NOMO-1 (cell line): ENCODE results near the gene CCDC137.

Source experiments
- DNase-seq, 2 experiments: peaks; one replicate each; lab custom pipeline; 2025; ENCODE audit not compliant: unreplicated experiment in 2 of 2; lab: John Stamatoyannopoulos, UW

The CCDC137 gene

GRCh38 chr17:81714412-81715106 is 48.0 kb downstream of the CCDC137 start:
- DNase-seq, result no peak

DNA sequence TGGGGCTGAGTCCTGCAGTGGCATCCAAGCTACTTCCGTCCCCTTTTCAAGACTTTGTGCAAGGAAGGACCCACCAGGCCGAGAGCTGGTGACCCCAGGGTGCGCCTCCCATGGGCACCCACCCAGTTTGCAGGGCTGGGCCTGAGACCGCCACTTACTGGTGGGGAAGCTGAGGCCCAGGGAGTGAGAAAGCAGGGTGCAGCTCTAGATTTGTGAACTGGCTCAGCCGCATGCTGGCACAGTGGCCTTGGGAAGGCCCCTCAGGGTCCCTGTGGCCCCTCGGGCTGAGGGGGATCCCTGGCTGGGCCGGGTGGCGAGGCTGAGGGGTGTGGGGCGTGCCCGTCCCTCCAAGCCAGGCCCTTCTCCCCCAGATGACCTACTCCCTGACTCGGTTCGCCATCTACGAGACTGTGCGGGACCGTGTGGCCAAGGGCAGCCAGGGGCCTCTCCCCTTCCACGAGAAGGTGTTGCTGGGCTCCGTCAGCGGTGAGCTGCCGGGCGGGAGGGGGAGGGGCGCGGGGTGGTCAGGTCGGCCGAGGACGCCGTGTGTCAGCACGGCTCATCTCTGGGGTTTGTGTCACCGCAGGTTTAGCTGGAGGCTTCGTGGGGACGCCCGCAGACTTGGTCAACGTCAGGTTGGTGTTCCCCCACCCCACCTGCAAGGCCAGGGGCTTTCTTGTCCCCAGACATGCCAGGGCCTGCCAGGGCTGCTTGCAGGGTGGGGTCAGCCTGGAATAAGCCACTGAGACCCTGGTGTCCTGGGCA is 48.8 kb downstream of the CCDC137 start:
- DNase-seq, result no peak

- no peak for DNase-seq
Measured at GRCh38 chr17:81715872-81716673, 49.5 kb downstream of the CCDC137 start.

DNA sequence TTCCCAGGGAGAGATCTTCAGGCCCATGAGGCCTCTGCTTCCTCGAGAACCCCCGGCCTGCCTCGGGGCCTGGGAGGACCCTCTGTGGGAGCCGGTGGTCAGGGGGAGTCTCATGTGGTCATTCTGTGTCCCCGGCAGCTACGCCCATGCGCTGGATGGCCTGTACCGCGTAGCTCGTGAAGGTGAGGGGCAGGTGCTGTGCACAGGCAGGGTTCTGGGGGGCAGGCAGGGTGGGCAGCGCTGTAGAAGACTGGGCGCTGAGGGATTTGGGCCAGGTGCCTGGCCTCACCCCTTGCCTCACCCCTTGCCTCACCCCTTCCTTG is 50.1 kb downstream of the CCDC137 start:
- DNase-seq, result no peak

DNA sequence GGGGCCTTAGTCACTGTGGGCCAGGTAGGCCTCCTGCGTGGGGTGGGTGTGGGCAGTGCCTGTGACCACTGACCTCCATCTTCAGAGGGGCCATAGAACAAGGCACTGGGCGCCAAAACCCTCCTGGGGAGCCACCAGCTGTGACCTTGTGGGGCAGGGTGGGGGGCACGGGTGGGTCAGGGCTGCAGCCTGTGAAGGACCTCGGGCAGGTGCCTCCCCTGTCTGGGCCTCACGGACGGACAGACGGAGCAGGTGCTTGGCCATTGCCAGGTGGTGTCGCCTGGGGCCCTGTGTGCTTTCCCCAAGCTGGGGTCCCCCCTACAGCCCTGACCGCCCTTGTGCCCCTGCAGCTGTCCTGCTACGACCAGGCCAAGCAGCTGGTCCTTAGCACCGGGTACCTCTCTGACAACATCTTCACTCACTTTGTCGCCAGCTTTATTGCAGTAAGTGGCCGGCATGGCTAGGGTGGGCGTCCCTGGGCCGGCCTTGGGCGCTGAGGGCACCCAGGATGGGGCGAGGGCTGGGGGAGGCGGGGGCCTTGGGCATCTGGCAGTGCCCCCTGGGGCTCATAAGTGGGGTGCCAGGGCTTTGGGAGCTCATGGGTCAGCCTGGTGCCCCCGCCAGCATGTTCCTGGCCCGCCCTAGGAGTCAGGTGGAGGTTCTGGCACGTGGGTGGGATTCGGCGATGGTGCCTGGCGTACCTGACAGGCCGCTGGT is 50.7 kb downstream of the CCDC137 start:
- no peak for DNase-seq

DNA sequence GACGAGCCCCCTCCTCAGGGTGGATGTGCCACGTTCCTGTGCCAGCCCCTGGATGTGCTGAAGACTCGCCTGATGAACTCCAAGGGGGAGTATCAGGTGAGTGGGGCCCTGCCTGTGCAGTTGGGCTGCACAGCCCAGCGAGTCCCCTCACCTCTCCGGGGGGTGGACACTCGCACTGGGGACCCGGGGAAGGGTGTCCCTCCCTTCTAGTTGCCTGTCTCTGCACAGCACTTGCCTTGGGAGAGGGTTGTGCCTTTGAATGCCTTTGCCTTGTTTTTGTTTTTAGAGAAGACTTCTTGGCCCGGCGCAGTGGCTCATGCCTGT is 51.2 kb downstream of the CCDC137 start:
- no peak for DNase-seq

GRCh38 chr17:81719410-81720266 is 53.1 kb downstream of the CCDC137 start:
- DNase-seq, result no peak

GRCh38 chr17:81720267-81721071 is 53.9 kb downstream of the CCDC137 start:
- no peak for DNase-seq

- no peak for DNase-seq
Measured at GRCh38 chr17:81722184-81723120, 55.9 kb downstream of the CCDC137 start.
